Measurements from ENCODE around the gene STK24. TPM values are rescaled to one million over a fixed set of nuclear protein-coding genes. Genes with fewer than 3 reads are reported as not detected.

The STK24 gene
- total and polyA plus RNA-seq, 5 donors: 44.9 to 66.9 (median 62.2) TPM

GRCh38 chr13:98458431-98458830 lies 118.5 kb downstream of the STK24 start:
- Histone ChIP-seq H3K4me3 (ENCODE audit: low read length) (no peak overlapping the region), H3K4me1 (ENCODE audit: control insufficient read depth, insufficient read depth, low read length) (peaks cover 4% of the 10 kb centered on the region), H3K27me3 (ENCODE audit: control insufficient read depth, insufficient read depth) (no peaks in the 10 kb centered on the region), H3K9me3 (ENCODE audit: control insufficient read depth, low read length) (no peaks in the 10 kb centered on the region), H3K27ac (ENCODE audit: low read length) (no peak overlapping the region)
- DNase-seq: no peak
- ATAC-seq: no peak
- intact Hi-C loops (cut with DNase I): loop anchor here in 1 of 4 donors (10.0 kb wide), 1 partner anchor 116 kb away; the partner anchor contains the start of gene STK24
- WGBS: 78% methylated on average over 16 of the region's 16 CpGs

GRCh38 chr13:98457053-98457452 lies 119.9 kb downstream of the STK24 start:
- Histone ChIP-seq H3K4me1 (ENCODE audit: control insufficient read depth, insufficient read depth, low read length) (peaks cover 4% of the 10 kb centered on the region), H3K27ac (ENCODE audit: low read length) (no peak overlapping the region), H3K9me3 (ENCODE audit: control insufficient read depth, low read length) (no peaks in the 10 kb centered on the region), H3K4me3 (ENCODE audit: low read length) (no peak overlapping the region), H3K27me3 (ENCODE audit: control insufficient read depth, insufficient read depth) (no peaks in the 10 kb centered on the region)
- DNase-seq (no peak), ATAC-seq (no peak)
- 93% methylated on average over 13 of the region's 13 CpGs for WGBS
- intact Hi-C loops (cut with DNase I): loop anchor here in 1 of 4 donors (10.0 kb wide), 1 partner anchor 118 kb away; the partner anchor contains the start of gene STK24

GRCh38 chr13:98456413-98456845 lies 120.5 kb downstream of the STK24 start:
- Histone ChIP-seq H3K9me3 (ENCODE audit: control insufficient read depth, low read length) (no peaks in the 10 kb centered on the region), H3K4me3 (ENCODE audit: low read length) (no peak overlapping the region), H3K27ac (ENCODE audit: low read length) (no peak overlapping the region), H3K4me1 (ENCODE audit: control insufficient read depth, insufficient read depth, low read length) (peaks cover 6% of the 10 kb centered on the region), H3K27me3 (ENCODE audit: control insufficient read depth, insufficient read depth) (no peaks in the 10 kb centered on the region)
- 72% methylated on average over 6 of the region's 6 CpGs for WGBS
- peak in 2 of 3 donors; percentile 62 to 64 for DNase-seq
- intact Hi-C loops (cut with DNase I): loop anchor here in 1 of 4 donors (10.0 kb wide), 1 partner anchor 118 kb away; the partner anchor contains the start of gene STK24
- ATAC-seq: peak; percentile 49 to 56

GRCh38 chr13:98454389-98454881 lies 122.5 kb downstream of the STK24 start:
- Histone ChIP-seq H3K27me3 (ENCODE audit: control insufficient read depth, insufficient read depth) (no peaks in the 10 kb centered on the region), H3K4me3 (ENCODE audit: low read length) (no peak overlapping the region), H3K27ac (ENCODE audit: low read length) (peak overlapping the region; percentile 92), H3K4me1 (ENCODE audit: control insufficient read depth, insufficient read depth, low read length) (peaks cover 11% of the 10 kb centered on the region), H3K9me3 (ENCODE audit: control insufficient read depth, low read length) (no peaks in the 10 kb centered on the region)
- ATAC-seq: peak; percentile 63 to 69
- intact Hi-C loops (cut with DNase I): loop anchor here in 1 of 4 donors (10.0 kb wide), 1 partner anchor 120 kb away; the partner anchor contains the start of gene STK24
- DNase-seq: peak in 1 of 3 donors; percentile 57
- WGBS: 5% methylated on average over 7 of the region's 7 CpGs

- no peak overlapping the region for H3K4me3 ChIP-seq (ENCODE audit: low read length)
- H3K4me1 ChIP-seq (ENCODE audit: control insufficient read depth, insufficient read depth, low read length): peaks cover 11% of the 10 kb centered on the region
- DNase-seq (peak in 1 of 3 donors; percentile 60), ATAC-seq (no peak)
- intact Hi-C loops (cut with DNase I): loop anchor here in 1 of 4 donors (10.0 kb wide), 1 partner anchor 122 kb away; the partner anchor contains the start of gene STK24
- 60% methylated on average over 15 of the region's 15 CpGs for WGBS
- H3K9me3 ChIP-seq (ENCODE audit: control insufficient read depth, low read length): no peaks in the 10 kb centered on the region
- H3K27ac ChIP-seq (ENCODE audit: low read length): no peak overlapping the region
- no peaks in the 10 kb centered on the region for H3K27me3 ChIP-seq (ENCODE audit: control insufficient read depth, insufficient read depth)
Observed at GRCh38 chr13:98452851-98453843, 123.8 kb downstream of the STK24 start.

- intact Hi-C loops (cut with DNase I): loop anchor here in 1 of 4 donors (10.0 kb wide), 1 partner anchor 123 kb away; the partner anchor contains the start of gene STK24
- Histone ChIP-seq H3K27me3 (ENCODE audit: control insufficient read depth, insufficient read depth) (no peaks in the 10 kb centered on the region), H3K4me3 (ENCODE audit: low read length) (no peak overlapping the region), H3K4me1 (ENCODE audit: control insufficient read depth, insufficient read depth, low read length) (peaks cover 11% of the 10 kb centered on the region), H3K9me3 (ENCODE audit: control insufficient read depth, low read length) (no peaks in the 10 kb centered on the region), H3K27ac (ENCODE audit: low read length) (peak overlapping the region; percentile 43)
- peak; percentile 66 to 86 (median 80) for DNase-seq
- ATAC-seq: peak; percentile 44 to 66
- WGBS: 56% methylated on average over 23 of the region's 23 CpGs
Observed at GRCh38 chr13:98451676-98452470, 125.0 kb downstream of the STK24 start.

- Histone ChIP-seq H3K4me3 (ENCODE audit: low read length) (no peak overlapping the region), H3K9me3 (ENCODE audit: control insufficient read depth, low read length) (no peaks in the 10 kb centered on the region), H3K27me3 (ENCODE audit: control insufficient read depth, insufficient read depth) (no peaks in the 10 kb centered on the region), H3K4me1 (ENCODE audit: control insufficient read depth, insufficient read depth, low read length) (peaks cover 11% of the 10 kb centered on the region), H3K27ac (ENCODE audit: low read length) (peak overlapping the region; percentile 39)
- WGBS: 54% methylated on average over 14 of the region's 14 CpGs
- ATAC-seq (peak; percentile 28 to 31), DNase-seq (peak; percentile 52 to 77 (median 70))
- intact Hi-C loops (cut with DNase I): loop anchor here in 1 of 4 donors (10.0 kb wide), 1 partner anchor 124 kb away; the partner anchor contains the start of gene STK24
Observed at GRCh38 chr13:98450539-98451111, 126.3 kb downstream of the STK24 start.

- H3K27ac ChIP-seq (ENCODE audit: low read length): no peak overlapping the region
- intact Hi-C loops (cut with DNase I): loop anchor here in 1 of 4 donors (10.0 kb wide), 1 partner anchor 125 kb away; the partner anchor contains the start of gene STK24
- 42% methylated on average over 1 of the region's 1 CpG for WGBS
Observed at GRCh38 chr13:98450026-98450425, 126.9 kb downstream of the STK24 start.

GRCh38 chr13:98449273-98449672 lies 127.6 kb downstream of the STK24 start:
- no peak for ATAC-seq
- Histone ChIP-seq H3K27ac (ENCODE audit: low read length) (no peak overlapping the region), H3K4me3 (ENCODE audit: low read length) (no peak overlapping the region), H3K4me1 (ENCODE audit: control insufficient read depth, insufficient read depth, low read length) (peaks cover 7% of the 10 kb centered on the region), H3K27me3 (ENCODE audit: control insufficient read depth, insufficient read depth) (no peaks in the 10 kb centered on the region), H3K9me3 (ENCODE audit: control insufficient read depth, low read length) (no peaks in the 10 kb centered on the region)
- intact Hi-C loops (cut with DNase I): loop anchor here (5.0 to 10.0 kb wide), 6 partner anchors 64 to 396 kb away; partner anchors contain the start of gene STK24 (in 1 of the 4)
- 92% methylated on average over 16 of the region's 16 CpGs for WGBS
- no peak for DNase-seq

More at GRCh38 chr13:98450026-98450425, 126.9 kb downstream of the STK24 start:
- Histone ChIP-seq H3K4me1 (ENCODE audit: control insufficient read depth, insufficient read depth, low read length) (peaks cover 11% of the 10 kb centered on the region), H3K27me3 (ENCODE audit: control insufficient read depth, insufficient read depth) (no peaks in the 10 kb centered on the region), H3K9me3 (ENCODE audit: control insufficient read depth, low read length) (no peaks in the 10 kb centered on the region), H3K4me3 (ENCODE audit: low read length) (no peak overlapping the region)
- ATAC-seq: no peak
- DNase-seq: no peak

- DNase-seq (no peak), ATAC-seq (no peak)
- no peaks in the 10 kb centered on the region for H3K27me3 ChIP-seq (ENCODE audit: control insufficient read depth, insufficient read depth)
- WGBS: 92% methylated on average over 5 of the region's 5 CpGs
- H3K4me3 ChIP-seq (ENCODE audit: low read length): no peak overlapping the region
- H3K9me3 ChIP-seq (ENCODE audit: control insufficient read depth, low read length): no peaks in the 10 kb centered on the region
- intact Hi-C loops (cut with DNase I): loop anchor here (5.0 to 10.0 kb wide), 6 partner anchors 64 to 396 kb away; partner anchors contain the start of gene STK24 (in 1 of the 4)
- H3K27ac ChIP-seq (ENCODE audit: low read length): no peak overlapping the region
- H3K4me1 ChIP-seq (ENCODE audit: control insufficient read depth, insufficient read depth, low read length): peaks cover 7% of the 10 kb centered on the region
Observed at GRCh38 chr13:98448642-98448928, 128.3 kb downstream of the STK24 start.
